ENCODE data around the gene GPR146. TPM values are rescaled to one million over a fixed set of nuclear protein-coding genes. Genes with fewer than 3 reads are reported as not detected.

GPR146 gene
- total and polyA plus RNA-seq, 9 of the 15 experiments (the other 6 are each of a cell fraction or from before 2014, with no cell fraction given): 0.22 to 3.6 (median 0.64) TPM; not detected in 2

GRCh38 chr7:997404-998395 is 46.6 kb upstream of the GPR146 start:
- TF ChIP-seq CTCFL (IDR thresholded peaks at IDR 0.05; ENCODE audit: borderline replicate concordance, insufficient read depth, low read depth, low read length, poor library complexity, severe bottlenecking) (peak; percentile 13), ZBTB33 (CRISPR knock-in tag; IDR thresholded peaks at IDR 0.05) (peak; percentile 86), CBFB (CRISPR knock-in tag; IDR thresholded peaks at IDR 0.05) (no peak), CTCF (IDR thresholded peaks at IDR 0.05 in 2 of 3, conservative IDR thresholded peaks at IDR 0.05 in 1 of 3; ENCODE audit: insufficient read depth in 2 of 3, low read depth in 1 of 3, low read length in 3 of 3) (peak; percentile 25 to 82 (median 26); a peak in 3 of 6 replicates), ARID3B (CRISPR knock-in tag; IDR thresholded peaks at IDR 0.05; ENCODE audit: borderline replicate concordance) (no peak), CREB5 (CRISPR knock-in tag; IDR thresholded peaks at IDR 0.05) (no peak), POLR2G (IDR thresholded peaks at IDR 0.05; ENCODE audit: low read depth, low read length) (0 out of 2 replicates have a peak, but pooled peaks have one; percentile 12)
- no peak overlapping the region for H3K27ac ChIP-seq (ENCODE audit: extremely low read depth, low read depth, low read length)
- no TSS peak for BruUV-seq (replicated peaks)
- H3K9me1 ChIP-seq (ENCODE audit: control insufficient read depth, insufficient read depth, low read length): no peaks in the 10 kb centered on the region
- no peak overlapping the region for H3K4me2 ChIP-seq (ENCODE audit: insufficient read depth, low read length)
- peaks cover 0 to 68% of the 10 kb centered on the region in 2 experiments; a peak in 2 of 5 replicates for H3K4me1 ChIP-seq (replicated peaks in 1 of 2; ENCODE audit: control insufficient read depth in 2 of 2, insufficient read depth in 2 of 2, low read length in 2 of 2)
- H3K79me2 ChIP-seq (ENCODE audit: control insufficient read depth, insufficient read depth, low read length): no peaks in the 10 kb centered on the region
- CTCF ChIA-PET (ENCODE audit: low intra/inter-chr PET ratio): interaction anchor here (0.5 to 1.6 kb wide), 2 partner anchors 38 to 68 kb away, joined by 4 to 8 read pairs; no protein-coding TSS in a partner anchor
- POLR2A ChIA-PET: interaction anchor here (0.6 to 1.0 kb wide), 3 partner anchors 43 to 506 kb away, joined by 3 to 4 read pairs (median 3); no protein-coding TSS in a partner anchor
- no peaks in the 10 kb centered on the region for H3K27me3 ChIP-seq (ENCODE audit: control insufficient read depth in 2 of 2, insufficient read depth in 2 of 2, low read length in 2 of 2)
- 72% methylated on average over 22 of the region's 45 CpGs for WGBS (ENCODE audit: insufficient coverage, low coverage, missing lambda C conversion rate)
- H4K20me1 ChIP-seq (replicated peaks; ENCODE audit: control insufficient read depth, insufficient read depth, low read length): no peaks in the 10 kb centered on the region
- peak overlapping the region in 1 of 2 experiments; percentile 9; a peak in 1 of 4 replicates for H3K9ac ChIP-seq (ENCODE audit: insufficient read depth in 1 of 2, low read depth in 2 of 2, low read length in 2 of 2)
- intact Hi-C loops (cut with micrococcal nuclease) (no loop called here), in situ Hi-C loops (cut with MboI) (loop anchor here (5.0 to 25.0 kb wide), 2 partner anchors 65 to 165 kb away; partner anchors contain the start of gene ZFAND2A)
- FAIRE-seq: no peak
- peak; percentile 44 for ATAC-seq
- no peak overlapping the region for H3K4me3 ChIP-seq
- H2AFZ ChIP-seq (ENCODE audit: low read depth, low read length): no peak overlapping the region
- peaks cover 18% of the 10 kb centered on the region; the same call in 1 of the 3 replicates for H3K36me3 ChIP-seq (ENCODE audit: control insufficient read depth, insufficient read depth, low read length)
- DNase-seq (ENCODE audit: extremely low read depth in 1 of 4, low spot score in 3 of 4): peak; percentile 28 to 51 (median 44)
- H3K9me3 ChIP-seq (replicated peaks; ENCODE audit: control insufficient read depth, insufficient read depth, low read depth, low read length): no peaks in the 10 kb centered on the region
